22Rv1 (cell line): ENCODE data around the gene CFAP54.

Experiments
- CTCF ChIP-seq: fragments of 450-650 bp; IDR thresholded peaks from 2 replicates; pipeline ENCODE4 v1.5.1; 2017; ENCODE audit warnings: mild to moderate bottlenecking
- ZFX ChIP-seq: fragments of 450-650 bp; IDR thresholded peaks from 2 replicates; pipeline ENCODE4 v1.6.1; 2017; ENCODE audit warnings: antibody characterized with exemption, borderline replicate concordance

DNA sequence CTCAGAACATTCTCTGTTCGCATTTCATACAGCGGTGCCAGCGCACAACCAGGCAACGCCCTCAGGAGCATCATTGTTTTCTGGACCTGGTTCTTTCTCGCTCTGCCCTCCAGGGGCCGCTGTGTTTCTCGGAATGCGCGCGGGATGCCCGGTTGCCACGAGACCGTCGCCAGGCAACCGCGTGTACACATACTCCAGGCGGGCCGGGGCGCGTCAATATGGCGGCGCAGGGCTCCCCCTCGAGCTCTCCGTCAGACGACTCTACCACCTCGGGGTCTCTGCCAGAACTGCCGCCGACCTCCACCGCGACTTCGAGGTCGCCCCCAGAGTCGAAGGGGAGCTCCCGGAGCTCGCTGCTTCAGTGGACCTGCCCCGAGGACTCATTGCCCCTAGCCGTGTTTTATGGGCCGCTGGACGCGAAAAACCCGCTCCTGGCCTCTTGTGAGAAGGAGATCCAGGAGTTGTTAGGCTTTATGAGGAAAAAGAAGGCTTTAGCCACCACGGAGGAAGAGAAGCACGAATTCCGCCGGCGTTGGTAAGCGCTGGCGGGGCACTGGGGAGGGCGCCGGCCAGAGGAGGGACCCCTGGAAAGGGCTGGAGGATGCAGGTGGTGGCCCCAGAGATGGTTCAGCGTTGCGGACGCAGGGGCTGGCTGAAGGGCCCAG, at the start of gene CFAP54:
- TF ChIP-seq CTCF (peak; percentile 99), ZFX (no peak)
